Fibroblast of mammary gland (primary cell): ENCODE data around the gene TECRL.

ENCODE experiments used
- DNase-seq: peaks from one replicate; pipeline ENCODE4 v3.0.0-alpha.2; 2010; ENCODE audit warnings: low read depth
- H3K4me3 ChIP-seq: 2 replicates; pipeline ENCODE4 v1.5.1; 2011; ENCODE audit warnings: low read depth, mild to moderate bottlenecking, low read length, moderate library complexity; ENCODE audit not compliant: control insufficient read depth
- TF ChIP-seq, protein P1 (sequence below): conservative IDR thresholded peaks from 2 replicates; pipeline ENCODE4 v1.5.1; 2011; ENCODE audit warnings: low read depth, low read length, inconsistent platforms; ENCODE audit not compliant: control insufficient read depth, insufficient read depth

The TECRL gene

DNA sequence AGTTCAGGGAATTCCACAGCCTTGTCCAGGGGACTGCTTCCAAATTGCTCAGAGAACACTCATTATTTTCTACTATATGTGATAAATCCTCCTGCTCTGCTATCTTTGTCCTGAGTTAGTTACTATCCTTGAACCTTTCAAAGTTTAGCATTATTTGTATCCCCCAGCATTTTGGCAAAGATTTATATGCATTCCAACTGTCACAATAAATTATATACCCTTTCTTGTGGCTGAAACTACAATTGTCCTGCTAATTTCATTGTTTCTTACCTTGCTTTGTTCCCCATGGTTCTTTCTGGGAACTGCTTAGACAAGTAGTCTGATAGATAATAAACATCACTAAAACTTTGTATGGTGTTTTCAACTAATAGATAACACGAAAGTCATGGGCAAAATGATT is 40.5 kb downstream of the TECRL start:
- no peak overlapping the region for H3K4me3 ChIP-seq
- DNase-seq: no peak
- TF ChIP-seq, protein P1, sequence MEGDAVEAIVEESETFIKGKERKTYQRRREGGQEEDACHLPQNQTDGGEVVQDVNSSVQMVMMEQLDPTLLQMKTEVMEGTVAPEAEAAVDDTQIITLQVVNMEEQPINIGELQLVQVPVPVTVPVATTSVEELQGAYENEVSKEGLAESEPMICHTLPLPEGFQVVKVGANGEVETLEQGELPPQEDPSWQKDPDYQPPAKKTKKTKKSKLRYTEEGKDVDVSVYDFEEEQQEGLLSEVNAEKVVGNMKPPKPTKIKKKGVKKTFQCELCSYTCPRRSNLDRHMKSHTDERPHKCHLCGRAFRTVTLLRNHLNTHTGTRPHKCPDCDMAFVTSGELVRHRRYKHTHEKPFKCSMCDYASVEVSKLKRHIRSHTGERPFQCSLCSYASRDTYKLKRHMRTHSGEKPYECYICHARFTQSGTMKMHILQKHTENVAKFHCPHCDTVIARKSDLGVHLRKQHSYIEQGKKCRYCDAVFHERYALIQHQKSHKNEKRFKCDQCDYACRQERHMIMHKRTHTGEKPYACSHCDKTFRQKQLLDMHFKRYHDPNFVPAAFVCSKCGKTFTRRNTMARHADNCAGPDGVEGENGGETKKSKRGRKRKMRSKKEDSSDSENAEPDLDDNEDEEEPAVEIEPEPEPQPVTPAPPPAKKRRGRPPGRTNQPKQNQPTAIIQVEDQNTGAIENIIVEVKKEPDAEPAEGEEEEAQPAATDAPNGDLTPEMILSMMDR: no peak

DNA sequence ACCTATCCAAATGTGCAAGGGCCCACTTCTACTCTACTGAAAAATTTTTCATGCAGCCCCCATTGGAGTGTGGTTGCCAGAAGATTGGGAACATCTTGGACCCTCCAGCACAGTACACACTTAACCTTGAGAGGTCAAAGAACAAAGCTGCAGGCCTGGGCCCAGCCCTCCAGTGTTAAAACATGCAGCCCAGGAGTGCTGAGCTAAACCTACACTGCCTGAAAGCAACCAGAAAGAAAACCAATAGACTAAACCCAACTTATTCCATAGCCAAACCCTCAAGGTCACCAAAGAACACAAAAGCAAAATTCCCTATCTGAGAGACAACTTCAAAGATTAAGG is 47.9 kb downstream of the TECRL start:
- TF ChIP-seq, protein P1: no peak
- no peak overlapping the region for H3K4me3 ChIP-seq
- DNase-seq: no peak

DNA sequence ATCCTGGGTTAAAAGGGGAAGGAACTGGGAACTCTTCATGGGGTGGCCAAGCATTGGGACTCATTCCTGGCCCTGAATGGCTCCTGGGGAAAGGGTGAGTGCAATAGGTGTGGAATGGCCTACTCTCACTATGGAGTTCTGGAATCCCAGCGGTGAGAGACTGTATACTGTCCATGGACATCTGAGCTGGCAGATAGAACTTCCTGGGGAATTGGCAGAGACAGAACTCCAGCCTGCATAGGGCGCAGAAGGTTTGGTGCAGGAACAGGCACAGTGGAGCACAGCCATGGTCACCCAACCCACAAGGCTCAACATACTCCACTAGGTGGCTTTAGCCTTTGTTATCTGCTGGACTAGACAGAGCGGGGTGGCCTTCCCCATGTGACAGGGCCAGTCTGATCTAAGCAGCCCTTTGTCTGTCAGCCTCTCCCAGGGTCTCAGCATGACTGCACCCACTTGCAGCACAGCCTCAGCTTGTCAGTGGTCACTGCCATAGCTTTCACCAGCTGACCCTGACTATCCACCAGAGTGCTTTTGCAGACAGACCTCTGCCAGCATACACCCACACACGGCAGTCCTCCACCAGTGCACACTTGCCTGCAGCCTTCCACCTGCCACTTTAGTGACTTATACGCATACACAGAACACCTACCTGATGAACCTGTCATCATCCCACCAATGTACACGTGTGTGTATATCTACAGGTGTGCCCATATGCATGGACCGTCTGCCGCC is 48.4 kb downstream of the TECRL start:
- no peak for DNase-seq
- no peak overlapping the region for H3K4me3 ChIP-seq
- TF ChIP-seq, protein P1: no peak

DNA sequence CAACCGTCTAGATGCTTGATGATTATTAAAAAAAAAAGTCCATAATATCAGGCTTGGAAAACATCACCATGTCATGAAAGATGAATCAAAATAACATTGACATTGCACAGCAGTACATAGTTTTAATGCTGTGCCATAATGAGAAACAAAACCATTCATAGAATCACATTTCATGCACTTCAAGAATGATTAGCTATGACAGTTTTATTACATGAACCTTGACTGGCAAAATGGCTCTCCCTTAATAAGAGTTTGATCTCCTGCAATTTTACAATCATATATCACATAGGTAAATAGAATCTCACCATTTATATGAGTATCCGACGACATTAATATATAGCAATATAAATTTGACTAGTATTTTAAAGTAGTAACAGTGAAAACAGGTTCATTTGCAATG is 49.8 kb downstream of the TECRL start:
- DNase-seq: no peak
- no peak overlapping the region for H3K4me3 ChIP-seq
- TF ChIP-seq, protein P1: no peak

DNA sequence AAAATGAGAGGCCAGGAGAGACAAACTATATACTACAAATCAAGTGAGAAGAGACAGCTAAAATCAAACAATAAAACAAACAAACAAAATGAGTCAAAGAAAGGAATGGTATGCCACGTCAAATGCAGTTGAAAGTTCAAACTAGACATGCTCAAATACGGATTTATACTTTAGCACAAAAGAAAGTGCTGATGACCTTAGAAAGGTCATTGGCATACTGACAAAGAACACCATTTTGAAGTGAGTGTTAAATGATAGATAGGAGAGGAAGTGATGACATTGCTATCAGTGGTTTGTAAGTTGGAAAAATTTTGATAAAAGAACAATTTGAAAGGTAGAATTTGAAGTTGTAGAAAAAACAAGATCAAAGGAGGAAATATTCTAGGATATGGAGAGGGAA is 55.3 kb downstream of the TECRL start:
- DNase-seq: no peak
- no peak overlapping the region for H3K4me3 ChIP-seq
- TF ChIP-seq, protein P1: no peak

DNA sequence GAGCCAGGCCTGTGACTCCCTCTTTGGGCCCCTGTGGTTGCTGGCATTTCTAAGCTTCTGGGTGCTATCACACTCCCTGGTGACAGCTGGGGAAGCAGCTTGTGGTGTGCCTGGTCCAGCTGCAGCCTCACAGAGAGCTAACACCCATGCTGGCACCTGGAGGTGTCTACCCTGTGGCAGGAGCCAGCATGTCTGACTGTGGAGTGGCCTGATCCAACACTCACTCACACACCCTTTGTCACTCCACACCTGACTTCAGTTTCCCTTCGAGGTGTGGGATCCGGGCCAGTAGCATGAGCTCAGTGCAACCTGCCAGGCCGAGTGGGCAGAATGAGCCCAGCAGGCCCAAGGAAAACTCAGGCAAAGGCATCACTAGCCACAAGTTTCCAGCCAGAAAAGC is 67.5 kb downstream of the TECRL start:
- TF ChIP-seq, protein P1: no peak
- no peak for DNase-seq
- H3K4me3 ChIP-seq: no peak overlapping the region
